ENCODE data around the gene UROS.

Gene UROS

DNA sequence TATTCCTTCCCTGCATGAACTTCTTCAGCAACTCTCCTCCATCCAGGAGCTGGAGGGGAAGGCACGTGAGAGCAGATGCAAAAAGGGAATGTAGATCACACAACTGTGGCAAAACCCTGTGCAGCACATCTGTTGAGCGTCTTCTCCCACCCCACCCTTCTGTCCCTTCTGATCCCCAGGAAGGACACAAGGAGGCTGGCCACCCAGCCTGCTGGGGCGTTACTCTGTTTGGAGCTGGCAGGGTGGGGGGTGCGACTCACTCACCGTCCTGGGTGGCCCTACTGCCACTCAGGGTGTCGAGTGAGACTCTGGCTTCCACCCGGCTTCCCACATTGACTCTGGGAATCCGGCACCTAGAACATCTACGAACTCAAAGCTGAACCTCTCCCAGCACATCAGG lies 37.3 kb downstream of the UROS start:
- no peak for DNase-seq

- no peak for DNase-seq
These were observed 39.1 kb downstream of the UROS start for GRCh38 chr10:125783957-125784356.

- DNase-seq: no peak
These were observed 39.6 kb downstream of the UROS start for GRCh38 chr10:125783408-125783807.

- no peak for DNase-seq
These were observed 40.4 kb downstream of the UROS start for GRCh38 chr10:125782616-125783015.

GRCh38 chr10:125782054-125782453 lies 41.0 kb downstream of the UROS start:
- DNase-seq: no peak

- no peak for DNase-seq
These were observed 41.7 kb downstream of the UROS start for GRCh38 chr10:125781374-125781773.

DNA sequence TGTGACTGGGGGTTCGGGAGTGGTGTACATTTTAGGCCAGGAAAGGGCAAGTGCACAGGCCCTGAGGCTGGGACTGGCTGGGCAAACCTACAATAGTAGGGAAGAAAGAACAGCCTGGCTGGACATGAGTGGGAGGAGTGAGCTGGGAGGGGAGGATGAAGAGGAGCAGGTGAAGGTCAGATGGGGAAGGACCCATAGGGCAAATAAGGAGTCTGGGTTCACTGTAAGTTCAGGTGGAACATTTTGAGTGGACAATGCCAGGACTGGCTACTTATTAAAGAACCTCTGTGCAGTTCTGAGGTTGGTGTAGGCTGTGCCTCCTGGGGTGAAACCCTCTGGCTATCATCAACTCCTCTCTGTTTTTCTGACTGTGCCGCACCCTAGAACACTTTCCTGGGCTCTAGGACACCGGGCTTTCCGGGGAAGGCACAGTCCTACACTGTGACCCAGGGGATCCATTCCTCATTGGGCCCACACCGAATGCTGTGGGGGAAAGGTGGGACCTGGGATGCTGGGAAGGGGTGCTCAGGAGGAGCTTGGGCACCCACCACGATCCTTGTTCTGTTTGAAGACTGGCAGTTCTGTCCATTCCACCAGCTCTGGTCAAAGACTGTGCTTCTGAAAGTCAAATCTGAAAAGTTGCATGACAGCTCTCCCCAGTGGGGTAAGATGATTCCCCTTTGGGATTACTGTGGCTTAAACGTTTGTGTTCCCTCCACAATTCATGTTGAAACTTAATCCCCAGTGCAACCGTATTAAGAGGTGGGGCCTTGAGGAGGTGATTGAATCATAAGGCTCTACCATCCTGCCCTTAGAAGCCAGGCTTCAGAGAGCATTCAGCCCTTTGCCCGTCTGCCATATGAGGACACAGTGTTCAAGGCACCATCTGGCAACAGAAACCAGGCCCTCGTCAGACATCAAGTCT lies 43.4 kb downstream of the UROS start:
- no peak for DNase-seq

GRCh38 chr10:125778556-125778955 lies 44.5 kb downstream of the UROS start:
- no peak for DNase-seq

- DNase-seq: no peak
These were observed 45.3 kb downstream of the UROS start for GRCh38 chr10:125777806-125778205.

DNA sequence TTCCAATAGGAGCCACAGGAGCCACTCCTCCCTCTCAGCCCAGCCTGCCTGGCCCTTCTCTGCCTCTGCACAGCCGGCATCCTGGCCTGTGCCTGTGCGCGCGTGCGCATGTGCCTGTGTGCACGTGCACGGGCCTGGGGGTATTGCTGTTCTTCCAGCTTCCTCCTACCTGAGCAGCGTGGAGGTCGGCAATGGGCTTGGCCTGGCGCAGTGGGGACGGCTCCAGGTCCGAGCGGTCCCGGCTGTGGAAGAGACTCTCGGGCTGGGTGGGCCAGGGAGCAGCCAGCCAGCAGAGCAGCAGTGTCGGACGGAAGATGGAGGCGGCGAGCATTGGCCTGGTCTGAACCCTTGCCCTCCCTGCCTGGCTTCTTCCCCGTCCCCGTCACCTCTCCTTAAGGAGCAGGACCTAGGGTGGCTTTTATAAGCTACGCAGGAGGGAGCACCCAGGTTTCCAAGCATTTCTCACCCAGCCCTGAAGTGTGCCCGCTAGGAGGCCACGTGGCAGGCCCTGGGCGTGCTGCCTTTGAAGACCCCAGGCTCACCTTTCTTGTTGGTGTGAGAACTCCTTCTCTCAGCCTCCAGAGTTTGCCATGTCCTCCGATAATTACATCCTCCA lies 47.5 kb downstream of the UROS start, which contains the start of gene MMP21:
Gene MMP21 (minus strand): TSS at position 331 of the 616 bp plus-strand sequence. CDS start 0 bp downstream, at position 331.
- DNase-seq: no peak

DNA sequence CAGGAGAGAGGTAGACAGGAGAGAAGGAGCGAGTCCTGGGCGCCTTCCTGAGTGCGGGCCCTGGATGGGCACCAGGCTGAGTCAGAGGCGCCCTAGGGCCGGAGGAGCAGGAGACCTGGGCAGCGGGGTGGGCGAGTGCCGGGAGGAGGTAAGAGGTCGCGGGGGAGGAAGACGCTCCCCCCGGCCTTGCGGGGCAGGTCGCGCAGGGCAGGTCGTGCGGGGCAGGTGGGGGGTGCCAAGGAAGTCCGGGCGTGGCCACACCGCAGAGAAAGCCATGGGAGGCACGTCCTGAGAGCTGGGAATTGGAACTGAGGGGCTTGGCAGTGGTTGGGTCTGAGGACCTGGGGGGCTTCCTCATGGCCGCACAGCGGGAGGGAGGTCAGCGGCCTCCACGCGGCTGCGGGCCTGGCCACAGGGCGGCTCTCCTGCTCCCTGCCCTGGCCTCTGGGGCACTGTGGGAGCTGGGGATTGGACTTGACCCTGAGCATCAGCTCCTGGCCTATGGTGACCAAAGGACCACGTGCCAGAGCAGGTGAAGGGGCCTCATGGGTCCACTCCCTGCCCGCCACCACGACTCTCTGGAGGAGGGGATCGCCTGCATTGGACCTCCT lies 48.4 kb downstream of the UROS start:
- DNase-seq: no peak

- no peak for DNase-seq
These were observed 49.1 kb downstream of the UROS start for GRCh38 chr10:125773687-125774543.

DNA sequence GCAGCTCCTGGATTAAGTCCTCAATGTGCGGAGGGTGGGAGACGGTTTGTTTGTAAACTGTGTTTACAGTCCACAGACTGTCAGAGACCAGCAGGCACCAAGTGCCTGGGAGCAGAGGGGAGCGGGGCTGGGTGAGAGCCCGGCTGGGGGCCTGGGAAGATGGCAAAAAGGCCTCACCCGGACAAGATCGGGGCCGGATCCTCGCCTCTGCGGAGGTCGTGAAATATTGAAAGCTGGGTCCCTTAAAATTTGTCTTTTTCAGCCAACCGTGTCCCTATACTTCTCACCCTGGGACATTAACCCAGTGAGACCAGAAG lies 50.2 kb downstream of the UROS start:
- DNase-seq: no peak

- no peak for DNase-seq
These were observed 50.8 kb downstream of the UROS start for GRCh38 chr10:125772112-125772863.

- DNase-seq: no peak
These were observed 52.2 kb downstream of the UROS start for GRCh38 chr10:125770844-125771243.

DNA sequence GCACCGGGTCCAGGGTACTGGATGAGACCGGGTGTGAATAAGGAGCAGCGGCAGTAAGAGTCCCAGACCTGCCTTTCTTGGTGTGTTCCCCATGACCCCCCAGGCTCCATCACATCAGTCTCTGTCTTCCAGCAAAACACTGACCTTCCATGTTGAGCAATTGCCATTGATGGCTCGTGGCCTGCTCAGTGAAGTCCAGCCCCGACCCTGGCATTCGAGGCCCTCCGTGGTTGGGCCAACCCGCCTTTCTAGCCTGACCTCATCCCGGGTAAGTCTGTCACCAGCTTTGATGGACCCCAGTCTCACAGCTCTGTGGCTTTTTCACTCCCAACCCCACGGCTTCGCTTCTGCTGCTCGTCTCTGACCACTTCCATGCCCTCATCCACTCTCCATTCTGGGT lies 53.9 kb downstream of the UROS start:
- DNase-seq: no peak

DNA sequence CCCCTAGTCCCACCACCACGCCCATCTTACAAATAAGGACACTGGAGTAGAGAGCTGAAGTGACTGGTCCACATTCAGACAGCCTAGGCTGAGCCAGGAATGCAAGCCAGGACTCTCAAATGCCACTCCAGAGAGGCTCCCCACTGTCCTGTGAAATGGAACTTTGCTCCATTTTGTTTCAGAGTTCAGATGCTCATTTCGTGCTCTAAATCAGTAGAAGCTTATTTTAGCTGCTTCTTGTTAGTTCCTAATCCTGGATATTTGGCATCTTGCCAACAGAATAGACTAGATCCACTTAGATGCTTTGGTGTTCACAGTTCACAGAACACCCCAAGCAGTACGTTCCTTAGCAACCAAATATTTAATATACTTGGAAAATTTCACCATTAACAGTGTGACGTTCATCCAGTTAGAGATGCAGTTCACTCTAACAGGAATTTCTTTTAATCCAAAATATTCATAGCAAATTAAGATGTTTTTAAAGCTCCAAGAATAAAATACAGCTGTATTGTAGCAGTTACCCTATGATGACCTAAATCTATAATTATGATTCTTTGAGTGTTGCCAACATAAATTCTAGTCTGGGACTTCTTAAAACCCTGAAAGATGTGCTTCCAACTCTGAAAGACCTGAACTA lies 54.7 kb downstream of the UROS start:
- DNase-seq: no peak

- DNase-seq: no peak
These were observed 56.5 kb downstream of the UROS start for GRCh38 chr10:125766511-125766910.

DNA sequence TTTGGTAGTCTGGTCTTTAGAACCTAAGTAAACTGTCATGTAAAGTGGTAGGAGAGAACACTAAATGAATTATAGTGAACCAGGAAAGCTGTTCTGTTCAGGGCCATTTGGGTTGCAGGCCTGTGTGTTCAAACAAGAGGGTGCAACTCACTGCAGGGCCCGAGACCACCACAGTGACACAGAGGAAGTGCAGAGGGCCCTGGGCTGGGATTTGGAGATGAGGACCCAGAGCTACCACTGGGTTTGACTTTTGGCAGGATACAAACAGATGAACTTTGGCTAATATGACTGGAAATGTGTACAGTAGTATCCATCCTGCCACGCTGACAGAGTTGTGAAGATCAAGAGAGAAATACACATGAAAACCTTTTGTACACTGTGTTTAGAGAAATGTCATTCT lies 57.2 kb downstream of the UROS start:
- no peak for DNase-seq

DNA sequence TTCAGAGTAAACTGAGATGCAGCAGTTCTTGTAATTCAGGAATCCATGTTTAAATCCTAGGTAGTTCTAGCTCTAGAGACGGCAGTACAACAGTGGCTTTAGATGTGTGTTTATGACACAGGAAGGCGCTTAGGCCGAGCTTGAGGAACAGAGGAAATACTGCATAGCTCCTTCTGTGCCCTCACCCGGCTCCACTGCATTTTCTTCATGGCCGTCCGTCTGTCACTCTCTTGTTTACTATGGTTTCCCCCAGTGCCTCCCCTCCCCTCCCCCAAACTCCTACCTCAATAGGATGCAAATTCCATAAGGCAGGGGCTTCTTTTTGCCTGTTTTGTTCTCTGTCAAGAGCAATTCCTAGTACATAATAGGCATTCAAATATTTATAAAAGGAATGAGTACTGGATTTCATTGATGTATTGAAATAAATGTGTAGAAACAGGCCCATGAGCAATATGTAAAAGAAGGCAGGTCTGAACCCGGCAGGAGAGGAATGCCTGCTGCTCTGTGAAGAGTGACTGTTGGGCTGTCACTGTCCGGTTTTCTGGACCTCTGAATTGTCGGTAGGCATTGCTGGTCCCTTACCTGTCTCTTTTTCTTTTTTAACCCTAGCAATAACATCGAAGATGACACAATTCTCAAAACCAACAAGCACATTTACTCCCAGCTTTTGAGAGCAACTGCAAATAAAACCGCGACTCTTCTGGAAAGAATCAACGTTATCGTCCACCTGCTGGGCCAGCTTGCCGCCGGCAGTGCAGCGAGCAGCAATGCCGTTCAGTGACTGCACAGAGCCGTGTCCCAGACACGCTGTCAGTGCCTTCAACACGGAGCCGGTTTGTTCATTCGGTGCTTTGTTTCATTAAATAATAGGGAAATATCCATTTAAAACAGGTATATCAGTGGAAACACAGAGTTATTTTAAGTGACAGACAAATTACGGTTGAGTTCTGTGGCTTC lies 60.1 kb downstream of the UROS start:
- DNase-seq: no peak

Measured in effector CD8-positive, alpha-beta T cell (primary cell).